PFSK-1 (cell line): ENCODE measurements around the gene PBX4.

Experiments used
- FOXP2 ChIP-seq: optimal IDR thresholded peaks from 2 replicates; pipeline ENCODE3; 2011; ENCODE audit warnings: borderline replicate concordance, control low read depth, inconsistent platforms; ENCODE audit not compliant: insufficient read depth; ENCODE audit errors: extremely low read length, extremely low read depth
- POLR2AphosphoS5 ChIP-seq: IDR thresholded peaks from 2 replicates; pipeline ENCODE4 v1.6.1; 2012; ENCODE audit warnings: low read depth, mild to moderate bottlenecking, control low read depth, low read length, moderate library complexity
- SIN3A ChIP-seq: IDR thresholded peaks from 2 replicates; pipeline ENCODE4 v1.6.1; 2012; ENCODE audit warnings: mild to moderate bottlenecking, low read length, moderate library complexity, borderline replicate concordance; ENCODE audit not compliant: insufficient read depth
- TAF1 ChIP-seq: IDR thresholded peaks from 2 replicates; pipeline ENCODE4 v1.6.1; 2012; ENCODE audit warnings: low read length, control low read depth, borderline replicate concordance; ENCODE audit not compliant: insufficient read depth
- TF ChIP-seq, protein P1 (sequence below), 2 experiments: IDR thresholded peaks; 2 replicates each; pipeline versions ENCODE4 v1.6.1 to v1.8.0; 2011 to 2012; ENCODE audit warnings: low read depth in 2 of 2, low read length in 2 of 2, control low read depth in 1 of 2, inconsistent platforms in 1 of 2, mild to moderate bottlenecking in 1 of 2, moderate library complexity in 1 of 2; ENCODE audit not compliant: insufficient read depth in 1 of 2

PBX4 gene

DNA sequence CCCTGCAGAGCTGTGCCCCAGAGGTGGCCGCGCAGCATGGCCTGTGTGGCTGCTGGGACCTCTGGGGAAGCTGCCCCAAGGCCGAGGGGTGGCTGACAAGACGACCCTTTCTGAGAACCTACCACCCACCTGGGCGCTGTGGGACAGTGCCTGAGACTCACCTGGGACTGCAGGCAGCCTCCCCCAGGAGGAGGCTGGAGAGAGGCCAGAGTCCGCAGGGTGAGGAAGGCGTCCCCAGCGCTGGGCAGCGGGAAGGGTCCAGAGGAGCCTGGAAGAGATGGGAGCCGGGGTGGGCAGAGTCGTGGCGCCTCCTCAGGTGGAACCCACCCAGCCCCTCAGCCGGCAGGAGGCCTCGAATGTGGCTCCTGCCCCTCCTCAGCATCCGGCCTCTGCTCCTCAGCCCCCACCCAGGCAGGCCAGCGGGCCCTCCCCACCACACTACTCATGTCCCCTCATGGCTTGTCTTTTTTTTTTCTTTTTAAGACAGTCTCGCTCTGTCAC is 55.1 kb downstream of the PBX4 start:
- no peak for TF ChIP-seq SIN3A

DNA sequence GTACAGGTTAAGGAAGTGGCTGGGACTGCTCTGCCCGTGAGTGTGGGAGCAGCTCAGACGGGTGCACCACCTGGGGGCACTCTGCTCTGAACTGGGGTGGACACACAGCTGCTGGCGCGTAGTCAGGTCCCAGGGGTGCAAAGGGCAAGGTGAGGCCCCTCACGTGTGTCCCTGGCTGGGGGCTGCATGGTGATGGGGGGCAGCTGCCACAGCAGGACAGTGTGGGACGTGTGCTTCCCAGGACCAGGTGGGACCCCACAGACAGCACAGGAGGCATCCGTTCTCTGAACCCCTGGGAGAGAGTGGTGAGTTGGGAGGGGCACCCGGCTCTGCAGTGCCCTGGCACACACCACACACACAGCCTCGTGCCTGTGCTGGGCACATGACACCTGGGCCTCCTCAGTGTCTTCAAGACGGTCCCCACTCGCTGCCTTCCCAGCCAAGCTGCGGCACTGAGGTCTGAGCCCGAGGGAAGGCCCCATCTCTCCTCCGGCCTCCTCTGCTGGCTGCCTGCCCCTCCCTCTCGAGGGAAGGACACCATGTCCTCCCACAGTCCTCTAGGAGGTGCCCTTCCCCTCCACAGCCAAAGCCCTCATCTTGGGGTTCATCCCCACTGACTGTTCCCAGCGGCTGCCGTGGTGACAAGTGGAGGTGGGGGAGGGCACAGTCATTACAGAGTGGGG is 55.7 kb downstream of the PBX4 start:
- no peak for TF ChIP-seq SIN3A
- TF ChIP-seq, protein P1, sequence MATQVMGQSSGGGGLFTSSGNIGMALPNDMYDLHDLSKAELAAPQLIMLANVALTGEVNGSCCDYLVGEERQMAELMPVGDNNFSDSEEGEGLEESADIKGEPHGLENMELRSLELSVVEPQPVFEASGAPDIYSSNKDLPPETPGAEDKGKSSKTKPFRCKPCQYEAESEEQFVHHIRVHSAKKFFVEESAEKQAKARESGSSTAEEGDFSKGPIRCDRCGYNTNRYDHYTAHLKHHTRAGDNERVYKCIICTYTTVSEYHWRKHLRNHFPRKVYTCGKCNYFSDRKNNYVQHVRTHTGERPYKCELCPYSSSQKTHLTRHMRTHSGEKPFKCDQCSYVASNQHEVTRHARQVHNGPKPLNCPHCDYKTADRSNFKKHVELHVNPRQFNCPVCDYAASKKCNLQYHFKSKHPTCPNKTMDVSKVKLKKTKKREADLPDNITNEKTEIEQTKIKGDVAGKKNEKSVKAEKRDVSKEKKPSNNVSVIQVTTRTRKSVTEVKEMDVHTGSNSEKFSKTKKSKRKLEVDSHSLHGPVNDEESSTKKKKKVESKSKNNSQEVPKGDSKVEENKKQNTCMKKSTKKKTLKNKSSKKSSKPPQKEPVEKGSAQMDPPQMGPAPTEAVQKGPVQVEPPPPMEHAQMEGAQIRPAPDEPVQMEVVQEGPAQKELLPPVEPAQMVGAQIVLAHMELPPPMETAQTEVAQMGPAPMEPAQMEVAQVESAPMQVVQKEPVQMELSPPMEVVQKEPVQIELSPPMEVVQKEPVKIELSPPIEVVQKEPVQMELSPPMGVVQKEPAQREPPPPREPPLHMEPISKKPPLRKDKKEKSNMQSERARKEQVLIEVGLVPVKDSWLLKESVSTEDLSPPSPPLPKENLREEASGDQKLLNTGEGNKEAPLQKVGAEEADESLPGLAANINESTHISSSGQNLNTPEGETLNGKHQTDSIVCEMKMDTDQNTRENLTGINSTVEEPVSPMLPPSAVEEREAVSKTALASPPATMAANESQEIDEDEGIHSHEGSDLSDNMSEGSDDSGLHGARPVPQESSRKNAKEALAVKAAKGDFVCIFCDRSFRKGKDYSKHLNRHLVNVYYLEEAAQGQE (IDR thresholded peaks at IDR 0.05; ENCODE audit: insufficient read depth in 1 of 2, low read depth in 2 of 2, low read length in 2 of 2): no peak
- no peak for TF ChIP-seq POLR2AphosphoS5
- no peak for TF ChIP-seq TAF1
- TF ChIP-seq FOXP2: no peak

DNA sequence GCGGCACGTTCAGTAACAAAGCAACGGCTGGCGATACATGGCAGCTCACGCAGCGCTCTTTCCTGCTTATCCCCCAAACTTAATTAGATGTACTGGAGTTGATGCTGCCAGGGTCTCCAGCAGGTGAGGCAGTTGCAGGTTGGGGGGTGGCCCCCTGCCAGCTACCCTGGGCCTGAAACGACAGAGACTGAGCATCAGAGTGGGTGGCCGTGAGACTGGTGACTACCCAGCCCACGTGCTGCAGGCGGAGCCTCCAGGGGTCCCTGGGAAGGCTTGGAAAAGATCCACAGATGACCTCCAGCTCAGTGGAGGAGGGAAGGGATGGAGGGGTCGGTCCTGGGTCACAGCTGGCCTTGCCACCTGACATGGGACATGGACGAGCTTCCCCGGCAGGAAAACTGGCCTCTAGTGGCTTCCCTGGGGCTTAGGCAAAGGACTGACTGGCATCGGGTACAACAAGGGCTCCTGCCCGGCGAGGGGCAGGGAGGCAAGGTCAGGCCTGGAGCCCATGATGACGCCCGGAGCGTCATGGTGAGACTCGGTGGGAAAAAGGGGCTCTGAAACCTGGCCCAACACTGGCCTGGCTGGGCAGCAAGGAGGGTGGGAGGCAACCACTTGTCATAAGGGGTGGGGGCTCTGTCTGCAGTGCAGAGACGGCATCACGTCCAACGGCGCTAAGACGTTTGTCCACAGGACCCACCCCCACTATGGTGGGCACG is 56.4 kb downstream of the PBX4 start:
- TF ChIP-seq SIN3A (no peak), POLR2AphosphoS5 (no peak), TAF1 (no peak), FOXP2 (no peak)
- TF ChIP-seq, protein P1 (IDR thresholded peaks at IDR 0.05; ENCODE audit: insufficient read depth in 1 of 2, low read depth in 2 of 2, low read length in 2 of 2): no peak

DNA sequence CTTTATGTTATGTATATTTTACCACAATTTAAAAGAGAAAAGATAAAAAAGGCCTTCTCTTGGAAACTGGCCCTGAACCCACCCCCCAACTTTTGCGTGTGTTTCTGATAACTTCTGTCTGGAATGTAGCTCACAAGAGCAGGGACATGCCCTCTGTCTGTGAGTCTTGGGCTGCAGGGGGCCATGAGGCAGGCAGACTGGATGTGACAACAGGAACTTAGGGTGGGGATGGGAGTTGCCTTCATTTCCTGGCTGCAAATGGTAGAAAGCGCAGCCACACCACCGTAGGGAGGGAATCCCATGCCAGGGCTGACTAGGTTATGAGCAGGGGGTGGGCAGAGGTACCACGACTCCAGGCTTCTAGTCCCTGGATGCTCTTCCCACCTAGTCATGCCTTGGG is 58.6 kb downstream of the PBX4 start:
- no peak for TF ChIP-seq TAF1
- TF ChIP-seq, protein P1 (IDR thresholded peaks at IDR 0.05; ENCODE audit: insufficient read depth in 1 of 2, low read depth in 2 of 2, low read length in 2 of 2): no peak
- no peak for TF ChIP-seq FOXP2
- no peak for TF ChIP-seq SIN3A
- TF ChIP-seq POLR2AphosphoS5: no peak

DNA sequence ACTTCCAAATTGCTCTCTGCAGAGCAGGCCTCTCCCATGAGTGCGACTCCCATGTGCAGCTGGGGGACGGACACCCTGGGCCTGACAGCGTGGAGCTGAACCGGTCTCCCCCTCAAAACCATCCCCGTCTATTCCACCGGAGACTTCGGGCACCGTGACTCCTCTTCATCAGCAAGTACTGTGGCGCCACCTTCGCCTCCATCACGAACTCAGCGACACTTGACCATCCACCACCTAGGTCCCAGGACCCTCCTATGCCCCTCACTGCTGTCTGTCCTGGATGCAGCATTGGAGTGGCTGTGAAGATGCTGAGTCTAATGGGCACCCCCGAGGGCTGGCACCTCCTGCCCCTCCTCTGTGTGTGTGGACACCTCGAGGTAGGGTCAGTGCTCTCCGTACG is 59.9 kb downstream of the PBX4 start:
- TF ChIP-seq POLR2AphosphoS5 (no peak), TAF1 (no peak), SIN3A (no peak), FOXP2 (no peak)
- TF ChIP-seq, protein P1 (IDR thresholded peaks at IDR 0.05; ENCODE audit: insufficient read depth in 1 of 2, low read depth in 2 of 2, low read length in 2 of 2): no peak
